Measurements from ENCODE around the gene HOMEZ.
"Not testable (repeated sequence)": the region's sequence is repeated elsewhere in the genome, so short reads cannot be mapped to it uniquely, and the experiment has no call there.

- not testable (repeated sequence) for TF ChIP-seq CTCF (IDR thresholded peaks at IDR 0.05); EZH2phosphoT487 (IDR thresholded peaks at IDR 0.05; ENCODE audit: borderline replicate concordance, low read depth); USF2 (IDR thresholded peaks at IDR 0.05; ENCODE audit: borderline replicate concordance, low read depth, low read length); NFIC (IDR thresholded peaks at IDR 0.05; ENCODE audit: borderline replicate concordance); ZBTB33 (IDR thresholded peaks at IDR 0.05; ENCODE audit: borderline replicate concordance, low read depth); EP300 (IDR thresholded peaks at IDR 0.05; ENCODE audit: borderline replicate concordance in 1 of 2, low read depth in 1 of 2, low read length in 1 of 2); MAX (IDR thresholded peaks at IDR 0.05; ENCODE audit: low read depth); FOSL2 (IDR thresholded peaks at IDR 0.05; ENCODE audit: borderline replicate concordance, low read depth); RFX5 (IDR thresholded peaks at IDR 0.05; ENCODE audit: low read length); SIN3A (IDR thresholded peaks at IDR 0.05; ENCODE audit: borderline replicate concordance, low read depth, low read length); MEF2A (IDR thresholded peaks at IDR 0.05; ENCODE audit: borderline replicate concordance, low read depth); REST (IDR thresholded peaks at IDR 0.05; ENCODE audit: low read depth, low read length); RAD21 (IDR thresholded peaks at IDR 0.05; ENCODE audit: low read length)
Observed at GRCh38 chr14:23232241-23232808, 53.6 kb downstream of the HOMEZ start.
